ENCODE results near the gene ANKRD6.

- TF ChIP-seq CTCF (IDR thresholded peaks at IDR 0.05) (no peak), POLR2A (IDR thresholded peaks at IDR 0.05) (no peak)
Observed at GRCh38 chr6:89410788-89411144, 22.2 kb upstream of the ANKRD6 start.

Data from right lobe of liver (tissue), 4 donors.